Activated CD4-positive, alpha-beta T cell treated with anti-CD3 and anti-CD28 coated beads for 24 hours (primary cell): ENCODE results near the gene SLC30A5.
A peak's percentile ranks its signal among the peaks of the same experiment; 100 is the strongest.
"Not testable (repeated sequence)": the region's sequence is repeated elsewhere in the genome, so short reads cannot be mapped to it uniquely, and the experiment has no call there.

ENCODE experiments used
- DNase-seq, 2 donors: peaks; one replicate each; pipeline ENCODE4 v3.0.0-alpha.2; 2020; ENCODE audit warnings: low read depth in 2 of 2

The SLC30A5 gene

DNA sequence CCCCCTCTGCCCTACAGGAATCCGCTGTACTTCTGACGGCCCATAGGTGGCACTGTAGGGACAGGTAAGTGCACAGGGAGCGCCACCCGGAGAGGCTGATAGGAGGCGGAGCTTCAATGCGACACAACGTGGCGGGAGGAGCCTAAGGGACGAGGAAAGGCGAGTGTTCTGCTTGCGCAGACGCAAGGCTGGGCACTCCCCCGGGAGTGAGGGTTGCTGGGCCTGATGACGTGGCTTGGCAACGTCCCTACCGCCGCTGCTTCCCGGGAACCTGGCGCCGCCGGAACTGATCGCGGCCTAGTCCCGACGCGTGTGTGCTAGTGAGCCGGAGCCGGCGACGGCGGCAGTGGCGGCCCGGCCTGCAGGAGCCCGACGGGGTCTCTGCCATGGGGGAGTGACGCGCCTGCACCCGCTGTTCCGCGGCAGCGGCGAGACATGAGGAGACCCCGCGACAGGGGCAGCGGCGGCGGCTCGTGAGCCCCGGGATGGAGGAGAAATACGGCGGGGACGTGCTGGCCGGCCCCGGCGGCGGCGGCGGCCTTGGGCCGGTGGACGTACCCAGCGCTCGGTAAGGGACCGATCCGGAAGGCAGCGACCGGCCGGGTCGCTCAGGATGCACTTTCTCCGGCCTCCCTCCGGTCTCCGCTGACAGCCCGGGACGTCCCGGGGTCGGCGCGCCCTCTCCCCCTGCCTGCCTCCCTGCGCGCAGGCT lies at the start of gene SLC30A5:
Gene SLC30A5, plus strand, starts transcription at position 244 of the 712 bp plus-strand sequence. Its CDS starts 242 bp downstream, at position 486.
- peak; percentile 96 to 97 for DNase-seq

DNA sequence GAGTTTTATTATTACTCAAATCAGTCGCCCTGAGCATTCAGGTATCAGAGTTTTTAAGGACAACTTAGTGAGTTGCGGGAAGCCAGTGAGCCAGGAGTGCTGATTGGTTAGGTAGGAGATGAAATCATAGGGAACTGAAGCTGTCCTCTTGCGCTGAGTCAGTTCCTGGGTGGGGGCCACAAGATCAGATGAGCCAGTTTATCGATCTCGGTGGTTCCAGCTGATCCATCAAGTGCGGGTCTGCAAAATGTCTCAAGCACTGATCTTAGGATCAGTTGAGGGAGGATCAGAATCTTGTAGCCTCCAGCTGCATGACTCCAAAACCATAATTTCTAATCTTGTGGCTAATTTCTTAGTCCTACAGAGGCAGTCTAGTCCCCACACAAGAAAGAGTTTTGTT lies 48.6 kb upstream of the SLC30A5 start:
- not testable (repeated sequence) for DNase-seq

DNA sequence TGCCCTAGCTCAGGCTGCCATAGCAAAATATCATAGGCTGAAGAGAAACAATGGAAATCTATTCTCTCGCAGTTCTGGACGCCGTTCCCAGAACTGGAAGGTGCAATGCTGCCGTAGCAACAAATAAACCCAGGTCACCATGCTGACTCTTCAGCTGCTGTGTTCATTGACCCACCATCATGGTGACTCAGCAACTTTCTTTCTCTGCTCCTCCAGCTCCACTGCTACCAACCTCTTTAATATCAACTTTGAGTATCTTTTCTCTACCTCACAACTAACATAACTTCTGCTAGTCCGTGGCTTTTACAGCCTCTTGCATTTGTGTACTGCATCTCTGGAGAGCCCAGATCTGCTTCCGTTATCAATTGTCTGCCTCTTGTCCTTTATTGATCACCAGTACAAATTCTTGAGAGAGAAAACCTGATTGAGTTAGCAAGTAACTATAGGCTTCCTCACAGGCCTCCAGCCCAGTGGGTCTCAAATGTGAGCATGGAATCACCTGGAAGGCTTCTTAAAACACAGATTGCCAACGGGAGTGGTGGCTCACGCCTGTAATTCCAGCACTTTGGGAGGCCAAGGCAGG lies 47.3 kb upstream of the SLC30A5 start:
- DNase-seq = no peak

DNA sequence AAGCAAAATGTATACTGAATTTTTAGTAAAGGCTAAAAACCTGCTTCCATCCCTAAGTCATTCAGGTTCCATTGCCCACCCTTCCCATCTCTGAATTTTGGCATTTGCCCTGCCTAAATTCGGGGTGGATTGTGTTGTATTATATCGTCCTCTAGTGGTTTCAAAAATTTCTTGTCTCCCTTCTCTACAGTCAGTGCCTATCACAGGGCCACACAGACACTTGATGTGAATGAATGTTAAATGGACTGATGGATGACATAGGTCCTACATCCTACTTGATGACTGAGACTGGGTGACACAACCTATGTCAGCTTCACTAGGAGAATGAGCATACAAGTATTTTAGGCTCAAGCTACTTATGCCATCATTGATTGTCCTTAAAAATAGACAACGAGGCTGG lies 45.6 kb upstream of the SLC30A5 start:
- no peak for DNase-seq

DNA sequence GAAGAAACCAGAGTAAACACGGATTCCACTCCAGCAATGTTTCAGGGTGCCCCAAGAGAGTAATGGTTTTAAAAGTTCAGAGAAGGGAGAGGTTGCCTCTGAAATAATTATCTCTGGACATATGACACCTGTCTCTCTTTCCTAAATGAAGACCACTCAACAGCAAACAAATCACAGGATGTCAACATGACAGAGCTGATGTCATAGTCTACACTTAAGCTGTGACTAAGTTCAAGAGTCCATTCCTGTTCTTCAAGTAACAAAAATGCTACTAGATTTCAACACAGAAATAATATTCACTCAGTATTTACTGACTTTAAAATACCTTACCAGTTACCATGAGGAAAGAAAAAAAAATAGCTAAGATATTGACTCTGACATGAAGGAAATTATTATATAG lies 44.7 kb upstream of the SLC30A5 start:
- DNase-seq = no peak

DNA sequence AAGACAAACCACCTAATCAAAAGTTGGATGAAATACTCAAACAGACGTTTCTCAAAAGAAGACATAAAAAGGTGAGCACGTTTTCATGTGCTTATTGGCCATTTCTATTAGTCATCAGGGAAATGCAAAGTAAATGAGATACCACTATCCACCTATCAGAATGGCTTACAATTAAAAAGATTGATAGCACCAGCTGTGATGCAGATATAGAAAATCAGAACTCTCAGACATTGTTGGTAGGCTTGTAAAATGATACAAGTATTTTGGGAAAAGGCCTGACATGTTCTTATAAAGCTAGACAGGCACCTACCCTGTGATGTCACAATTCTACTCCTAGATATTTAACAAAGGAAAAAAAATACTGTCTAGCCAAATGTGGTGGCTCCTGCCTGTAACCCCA lies 44.0 kb upstream of the SLC30A5 start:
- no peak for DNase-seq

DNA sequence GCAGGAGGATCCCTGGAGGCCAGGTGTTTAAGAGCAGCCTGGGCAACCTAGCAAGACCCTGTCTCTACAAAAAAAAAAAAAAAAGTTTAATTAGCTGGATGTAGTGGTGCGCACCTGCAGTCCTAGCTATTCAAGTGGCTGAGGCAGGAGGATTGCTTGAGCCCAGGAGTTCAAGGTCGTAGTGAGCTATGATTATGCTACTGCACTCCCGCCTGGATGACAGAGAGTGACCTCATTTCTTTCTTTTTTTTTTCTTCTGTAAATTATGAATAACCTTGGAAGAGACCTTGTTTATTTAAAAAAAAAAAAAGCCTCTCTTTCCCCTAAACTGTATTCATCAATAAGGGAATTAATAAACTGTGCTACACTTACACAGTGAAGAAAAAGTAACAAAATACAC lies 43.6 kb upstream of the SLC30A5 start:
- no peak for DNase-seq

DNA sequence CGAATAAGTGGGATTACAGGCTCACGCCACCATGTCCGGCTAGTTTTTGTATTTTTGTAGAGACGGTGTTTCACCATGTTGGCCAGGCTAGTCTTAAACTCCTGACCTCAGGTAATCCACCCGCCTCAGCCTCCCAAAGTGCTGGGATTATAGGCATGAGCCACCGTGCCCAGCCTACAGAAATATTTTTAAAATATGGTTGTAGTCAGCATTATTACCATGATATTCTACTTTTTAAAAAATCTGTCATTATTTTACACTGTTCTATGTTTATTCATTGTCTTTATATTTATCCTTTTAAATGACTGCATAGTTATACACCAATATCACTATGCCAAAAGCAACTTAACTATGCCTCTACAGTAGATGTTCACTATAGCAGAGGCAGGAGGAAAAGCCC lies 41.6 kb upstream of the SLC30A5 start:
- no peak for DNase-seq

DNA sequence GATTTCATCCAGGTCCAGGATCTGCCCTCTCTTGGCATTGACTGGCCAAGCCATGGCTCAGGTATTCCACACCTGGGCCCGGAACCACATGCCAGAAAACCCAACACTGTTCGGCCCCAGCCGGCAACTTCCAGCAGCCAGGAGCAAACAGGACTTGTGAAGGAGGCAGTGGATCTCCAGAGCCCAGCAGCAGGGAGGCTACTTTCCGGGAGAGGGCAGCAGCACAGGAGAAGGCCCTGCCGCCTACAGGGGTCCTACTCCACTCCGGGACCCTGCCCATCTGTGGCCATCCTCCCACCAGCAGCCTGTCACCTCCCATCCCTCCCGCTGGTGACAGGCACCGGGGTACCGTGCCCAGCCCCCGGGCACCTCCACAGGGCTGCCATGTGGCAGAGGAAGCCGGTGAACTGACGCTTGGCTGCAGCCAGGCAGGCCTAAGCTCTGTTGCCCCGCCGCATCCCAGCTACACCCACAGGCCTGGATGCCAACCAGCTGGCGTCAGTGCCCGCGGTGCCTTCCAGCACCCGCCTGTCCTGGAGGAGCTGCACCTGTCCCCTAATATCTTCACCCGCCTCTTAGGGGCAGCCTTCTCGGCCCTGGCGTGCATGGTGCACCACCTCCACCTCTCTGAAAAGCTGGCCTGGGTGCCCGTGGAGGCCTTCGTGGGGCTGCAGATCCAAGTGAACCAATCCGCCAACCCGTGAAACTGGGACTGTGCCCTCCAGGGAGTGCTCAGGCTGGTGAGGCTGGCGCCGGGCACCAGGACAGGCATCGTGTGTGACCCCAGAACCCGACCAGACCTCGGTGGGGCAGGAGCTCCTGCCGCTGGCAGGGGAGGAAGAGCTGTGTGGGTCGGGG lies 18.9 kb upstream of the SLC30A5 start:
- no peak for DNase-seq

DNA sequence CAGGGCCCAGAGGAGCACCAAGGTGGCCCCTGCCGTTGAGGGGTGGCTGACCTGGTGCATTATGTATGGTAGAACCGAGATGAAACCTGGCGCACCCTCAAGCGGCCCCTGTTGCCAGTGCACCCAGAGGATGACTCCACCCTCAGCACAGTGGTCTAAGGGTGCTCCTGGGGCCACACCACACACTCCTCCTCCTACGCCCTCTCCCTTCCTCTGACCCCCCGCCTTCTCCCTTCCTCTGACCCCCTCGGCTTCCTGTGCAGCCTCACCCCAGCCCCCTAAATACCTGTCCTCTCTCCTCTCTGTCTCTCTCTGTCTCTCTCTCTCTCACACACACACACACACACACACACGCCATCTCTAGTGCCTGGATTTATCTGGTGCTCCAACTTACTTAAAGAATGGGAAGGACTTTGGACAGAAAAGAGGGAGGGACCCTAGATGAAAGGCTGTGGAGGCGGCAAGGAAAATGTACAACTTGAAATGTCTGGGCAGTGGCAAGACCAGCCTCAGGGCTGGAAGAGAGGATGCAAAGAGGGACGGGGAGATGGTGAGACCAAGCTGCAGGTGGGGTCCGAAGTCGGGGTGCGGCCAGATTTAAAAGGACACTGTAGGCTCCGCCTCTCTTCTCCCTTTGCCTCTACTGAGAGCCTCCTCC lies 18.2 kb upstream of the SLC30A5 start:
- no peak for DNase-seq

DNA sequence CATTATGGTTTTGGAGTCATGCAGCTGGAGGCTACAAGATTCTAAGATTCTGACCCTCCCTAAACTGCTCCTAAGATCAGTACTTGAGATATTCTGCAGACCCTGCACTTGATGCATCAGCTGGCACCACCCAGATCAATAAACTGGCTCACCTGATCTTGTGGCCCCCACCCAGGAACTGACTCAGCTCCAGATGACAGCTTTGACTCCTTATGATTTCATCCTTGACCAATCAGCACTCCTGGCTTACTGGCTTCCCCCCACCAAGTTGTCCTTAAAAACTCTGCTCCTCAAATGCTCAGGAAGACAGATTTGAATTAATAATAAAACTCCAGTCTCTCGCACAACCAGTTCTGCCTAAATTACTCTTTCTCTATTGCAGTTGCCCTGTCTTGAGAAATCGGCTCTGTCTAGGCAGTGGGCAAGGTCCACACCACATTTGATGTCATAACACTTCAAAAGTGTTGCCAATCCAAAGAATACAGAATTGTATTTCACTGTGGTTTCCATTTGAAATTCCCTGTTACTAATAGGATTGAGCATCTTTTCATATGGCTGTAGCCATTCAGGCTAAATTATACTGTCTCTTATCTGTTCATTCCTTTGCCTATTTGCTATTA lies 14.8 kb upstream of the SLC30A5 start:
- no peak for DNase-seq

DNA sequence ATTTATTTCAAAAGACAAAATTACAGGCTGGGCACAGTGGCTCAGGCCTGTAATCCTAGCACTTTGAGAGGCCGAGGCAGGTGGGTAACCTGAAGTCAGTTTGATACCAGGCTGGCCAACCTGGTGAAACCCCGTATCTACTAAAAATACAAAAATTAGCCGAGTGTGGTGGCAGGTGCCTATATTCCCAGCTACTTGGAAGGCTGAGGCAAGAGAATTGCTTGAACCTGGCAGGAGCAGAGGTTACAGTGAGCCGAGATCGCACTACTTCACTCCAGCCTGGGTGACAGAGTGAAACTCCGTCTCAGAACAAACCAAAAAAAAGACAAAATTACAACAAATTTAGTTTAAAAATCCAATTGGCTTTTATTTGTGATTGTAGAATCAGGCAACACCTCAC lies 14.3 kb upstream of the SLC30A5 start:
- no peak for DNase-seq

DNA sequence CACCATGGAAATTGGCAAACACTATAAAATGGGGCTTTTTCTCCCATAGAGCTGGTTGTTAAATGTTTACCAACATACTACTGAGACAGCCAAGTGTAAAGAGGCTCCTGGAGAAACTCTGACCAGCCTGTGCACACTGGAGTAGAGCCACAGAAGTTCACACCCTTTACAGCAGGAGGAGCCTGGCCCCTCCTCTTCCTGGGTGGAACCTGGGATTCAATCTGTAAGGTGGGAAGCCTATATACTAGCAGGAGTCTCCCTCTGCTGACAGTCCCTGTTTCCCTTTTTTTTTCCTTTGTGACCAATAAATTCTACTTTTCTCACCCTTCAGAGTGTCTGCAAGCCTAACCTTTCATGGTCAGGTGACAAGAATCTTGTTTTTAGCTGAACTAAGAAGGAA lies 10.4 kb upstream of the SLC30A5 start:
- no peak for DNase-seq

DNA sequence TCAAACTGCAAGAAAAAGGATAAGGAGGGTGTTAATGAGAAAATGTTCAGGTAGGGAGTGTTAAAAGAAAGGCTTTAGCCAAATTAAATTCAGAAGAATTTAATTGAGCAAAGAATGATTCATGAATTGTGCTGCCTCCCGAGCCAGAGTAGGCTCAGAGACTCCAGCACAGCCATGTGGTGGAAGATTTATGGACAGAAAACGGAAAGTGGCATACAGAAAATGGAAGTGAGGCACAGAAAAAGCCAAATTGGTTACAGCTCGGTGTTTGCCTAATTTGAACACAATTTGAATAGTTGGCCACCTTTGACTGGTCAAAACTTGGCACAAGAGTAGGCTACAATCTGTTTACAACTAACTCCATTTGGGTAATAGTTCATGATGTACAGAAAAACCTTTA lies 9.6 kb upstream of the SLC30A5 start:
- no peak for DNase-seq

DNA sequence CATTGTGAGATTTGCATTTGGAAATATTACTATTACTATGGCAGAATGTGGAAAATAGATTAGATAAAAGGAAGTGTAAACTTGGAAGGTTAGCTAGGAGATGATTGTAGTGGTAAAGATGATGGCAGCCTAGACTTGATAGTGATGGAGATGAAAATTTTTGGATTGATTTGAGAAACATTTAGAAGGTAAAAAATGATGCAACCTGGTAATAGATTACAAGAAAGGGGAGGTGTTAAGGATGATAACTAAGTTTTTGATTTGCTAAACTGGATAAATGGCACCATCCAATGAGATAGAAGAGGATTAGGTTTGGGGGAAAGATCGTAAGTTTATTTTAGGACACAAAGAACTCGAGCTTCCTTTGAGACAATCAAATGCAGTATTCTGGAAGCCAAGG lies 8.9 kb upstream of the SLC30A5 start:
- DNase-seq = no peak

DNA sequence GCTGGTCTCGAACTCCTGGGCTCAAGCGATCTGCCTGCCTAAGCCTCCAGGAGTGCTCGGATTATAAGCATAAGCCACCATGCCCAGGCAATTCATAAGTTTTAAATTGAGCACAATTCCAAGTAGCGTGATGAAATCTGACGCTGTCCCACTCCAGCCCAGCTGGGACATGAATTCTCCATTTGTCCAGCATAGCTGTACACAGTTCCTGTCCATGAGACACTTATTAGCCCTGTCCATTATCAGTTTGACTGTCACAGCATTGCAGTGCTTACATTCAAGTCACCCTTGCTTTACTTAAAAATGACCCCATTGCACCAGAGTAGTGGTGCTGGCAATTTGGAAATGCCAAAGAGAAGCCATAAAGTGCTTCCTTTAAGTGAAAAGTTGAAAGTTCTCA lies 7.6 kb upstream of the SLC30A5 start:
- DNase-seq = no peak

DNA sequence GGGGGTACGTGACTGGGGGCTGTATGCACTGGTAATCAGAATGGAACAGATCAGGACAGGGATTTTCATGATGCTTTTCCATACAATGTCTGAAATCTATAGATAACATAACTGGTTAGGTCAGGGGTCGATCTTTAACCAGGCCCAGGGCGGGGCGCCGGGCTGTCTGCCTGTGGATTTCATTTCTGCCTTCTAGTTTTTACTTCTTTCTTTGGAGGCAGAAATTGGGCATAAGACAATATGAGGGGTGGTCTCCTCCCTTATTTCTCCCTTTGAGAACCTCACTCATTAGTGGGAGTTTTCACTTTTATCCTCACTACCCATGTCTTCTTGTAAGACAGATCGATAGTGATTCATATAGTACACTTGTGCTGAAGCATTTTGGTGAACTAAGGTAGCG lies 5.8 kb upstream of the SLC30A5 start:
- not testable (repeated sequence) for DNase-seq

DNA sequence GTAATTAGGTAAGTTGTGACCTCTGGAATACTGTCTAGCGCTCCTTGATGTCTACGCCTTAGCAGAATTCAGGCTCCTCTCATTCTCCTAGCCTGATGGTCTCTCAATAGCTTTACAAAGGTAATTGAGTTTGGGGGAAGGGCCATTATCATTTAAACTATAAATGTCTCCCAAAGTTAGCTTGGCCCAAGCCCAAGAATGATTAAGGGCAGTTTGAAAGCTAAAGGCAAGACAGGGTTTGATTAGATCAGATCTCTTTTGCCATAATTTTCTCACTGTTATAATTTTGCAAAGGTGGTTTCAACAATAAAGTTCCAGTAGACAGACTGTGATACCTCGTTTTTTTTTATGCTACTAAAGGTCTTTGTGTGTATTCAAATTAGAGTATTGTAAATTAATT lies 3.7 kb upstream of the SLC30A5 start:
- no peak for DNase-seq

DNA sequence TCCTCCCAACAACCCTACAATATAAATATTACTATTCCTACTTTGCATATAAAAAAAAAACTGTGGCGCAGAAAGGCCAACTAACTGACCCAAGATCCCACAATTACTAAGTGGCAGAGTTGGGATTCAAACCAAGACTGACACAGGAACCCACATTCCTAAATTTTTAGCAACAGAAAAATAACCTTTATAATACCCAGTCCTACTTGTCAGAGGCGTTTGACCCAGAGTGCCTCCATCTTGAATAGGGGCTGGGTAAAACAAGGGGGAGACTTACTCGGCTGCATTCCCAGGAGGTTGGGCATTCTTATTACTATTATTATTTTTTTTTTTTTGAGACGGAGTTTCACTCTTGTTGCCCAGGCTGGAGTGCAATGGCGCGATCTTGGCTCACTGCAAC lies 2.0 kb upstream of the SLC30A5 start:
- no peak for DNase-seq

DNA sequence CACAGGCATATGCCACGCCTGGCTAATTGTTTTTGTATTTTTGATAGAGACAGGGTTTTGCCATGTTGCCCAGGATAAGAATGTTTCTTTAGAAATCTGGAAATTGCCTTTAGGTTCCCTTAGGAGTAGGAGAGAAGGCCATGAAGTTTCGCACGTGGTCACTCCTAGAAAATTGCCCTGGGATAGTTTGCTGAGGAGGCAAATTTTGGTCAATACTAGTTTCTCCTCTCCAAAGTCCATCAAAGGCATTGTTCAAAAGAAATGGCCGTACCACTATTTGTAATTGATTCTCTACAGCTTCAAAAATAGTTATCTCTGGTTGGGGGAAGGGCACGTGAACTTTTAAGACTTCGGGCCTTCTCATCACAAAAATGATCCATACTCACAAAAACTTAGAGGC lies 845 bp upstream of the SLC30A5 start:
- no peak for DNase-seq

DNA sequence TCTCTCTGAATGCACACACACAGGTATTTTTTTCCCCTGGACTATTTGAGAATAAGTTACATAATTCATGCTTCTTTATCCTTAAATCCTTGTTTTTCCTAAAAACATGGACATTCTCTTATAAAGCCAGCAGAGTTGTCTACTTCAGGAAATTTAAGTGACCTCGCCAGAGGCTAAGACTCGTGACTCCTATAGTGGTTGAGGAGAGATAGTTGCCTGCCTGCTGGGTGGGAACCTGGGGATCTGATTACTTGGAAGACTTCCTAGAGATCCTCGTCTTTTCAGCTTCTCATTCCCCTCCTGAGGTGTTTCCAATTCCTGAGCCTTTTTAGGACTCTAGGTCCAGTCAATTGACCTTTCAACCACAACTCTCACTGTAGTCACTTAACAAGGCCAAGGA lies 5.5 kb downstream of the SLC30A5 start:
- DNase-seq = no peak

DNA sequence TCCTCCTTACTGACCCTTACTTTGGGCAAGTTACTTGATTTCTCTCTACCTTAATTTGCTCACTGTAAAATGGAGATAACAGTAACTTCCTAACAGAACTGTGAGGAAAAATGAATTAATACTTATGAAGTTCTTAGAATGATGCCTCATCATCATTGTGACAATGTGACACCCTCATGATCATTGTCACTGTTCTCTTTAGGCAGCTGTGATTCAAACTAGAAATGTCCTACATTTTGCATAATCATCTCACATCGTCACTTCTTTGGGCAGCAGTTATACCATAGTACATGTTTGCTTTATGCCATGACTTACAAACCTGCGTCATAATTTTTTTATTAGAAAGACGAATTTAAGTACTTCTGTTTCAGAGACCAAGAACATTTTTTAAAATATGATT lies 9.7 kb downstream of the SLC30A5 start:
- no peak for DNase-seq
